Measurements from ENCODE around the gene SPARC.

DNA sequence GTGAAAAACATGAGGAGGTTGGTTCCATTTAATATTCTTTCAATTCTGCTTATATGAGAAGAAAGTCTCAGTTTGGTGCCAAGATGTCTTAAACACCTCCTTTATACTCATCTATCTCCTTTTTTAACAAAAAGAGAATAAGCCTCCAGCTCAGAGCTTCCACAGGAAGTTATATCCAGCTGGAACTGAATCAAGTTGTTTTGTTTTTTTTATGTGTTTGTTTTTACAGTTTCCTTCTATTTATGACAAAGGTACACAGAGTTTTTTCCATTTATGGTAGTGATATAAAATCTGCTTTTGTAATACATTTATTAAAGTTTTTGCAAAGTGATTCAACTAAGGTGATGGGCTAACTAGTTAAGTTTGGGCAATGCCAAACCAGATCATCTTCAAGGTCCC is 10.4 kb downstream of the SPARC start:
- TF ChIP-seq POLR2A (IDR thresholded peaks at IDR 0.05): no peak
- TF ChIP-seq, protein P1, sequence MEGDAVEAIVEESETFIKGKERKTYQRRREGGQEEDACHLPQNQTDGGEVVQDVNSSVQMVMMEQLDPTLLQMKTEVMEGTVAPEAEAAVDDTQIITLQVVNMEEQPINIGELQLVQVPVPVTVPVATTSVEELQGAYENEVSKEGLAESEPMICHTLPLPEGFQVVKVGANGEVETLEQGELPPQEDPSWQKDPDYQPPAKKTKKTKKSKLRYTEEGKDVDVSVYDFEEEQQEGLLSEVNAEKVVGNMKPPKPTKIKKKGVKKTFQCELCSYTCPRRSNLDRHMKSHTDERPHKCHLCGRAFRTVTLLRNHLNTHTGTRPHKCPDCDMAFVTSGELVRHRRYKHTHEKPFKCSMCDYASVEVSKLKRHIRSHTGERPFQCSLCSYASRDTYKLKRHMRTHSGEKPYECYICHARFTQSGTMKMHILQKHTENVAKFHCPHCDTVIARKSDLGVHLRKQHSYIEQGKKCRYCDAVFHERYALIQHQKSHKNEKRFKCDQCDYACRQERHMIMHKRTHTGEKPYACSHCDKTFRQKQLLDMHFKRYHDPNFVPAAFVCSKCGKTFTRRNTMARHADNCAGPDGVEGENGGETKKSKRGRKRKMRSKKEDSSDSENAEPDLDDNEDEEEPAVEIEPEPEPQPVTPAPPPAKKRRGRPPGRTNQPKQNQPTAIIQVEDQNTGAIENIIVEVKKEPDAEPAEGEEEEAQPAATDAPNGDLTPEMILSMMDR (IDR thresholded peaks at IDR 0.05 in 8 of 11, conservative IDR thresholded peaks at IDR 0.05 in 3 of 11): no peak

Measured in spleen (tissue), 7 donors.